ENCODE data around the gene RAB29.

The RAB29 gene

DNA sequence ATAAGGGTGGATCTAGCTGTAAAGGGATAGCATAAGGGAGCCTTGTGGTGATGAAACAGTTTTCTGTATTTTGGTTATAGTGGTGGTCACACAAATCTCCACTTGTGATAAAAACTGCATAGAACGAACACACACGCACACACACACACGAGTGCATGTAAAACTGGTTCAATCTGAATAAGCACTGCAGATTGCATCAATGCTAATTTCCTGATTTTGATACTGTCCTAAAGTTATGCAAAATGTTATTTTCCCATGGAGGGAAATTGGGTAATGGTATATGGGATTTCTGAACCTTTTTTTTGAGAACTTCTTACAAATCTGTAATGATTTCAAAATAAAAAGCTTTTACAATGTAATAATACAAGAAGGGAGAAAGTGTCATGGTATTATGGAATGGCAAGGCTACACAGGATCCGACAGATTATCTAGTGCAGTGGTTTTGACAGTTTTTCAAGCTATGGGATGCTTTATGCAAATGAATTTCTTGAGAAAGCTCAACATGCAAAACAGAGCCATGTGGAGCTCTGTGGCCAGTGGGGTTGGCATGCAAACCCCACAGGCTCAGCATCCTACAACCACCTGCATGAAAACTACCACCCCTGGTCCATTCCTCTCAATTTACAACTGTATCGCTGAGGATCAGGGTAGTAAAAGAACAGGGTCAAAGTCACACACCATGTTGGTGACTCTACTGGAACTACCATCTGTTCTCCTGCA is 18.9 kb upstream of the RAB29 start:
- DNase-seq, result no peak

DNA sequence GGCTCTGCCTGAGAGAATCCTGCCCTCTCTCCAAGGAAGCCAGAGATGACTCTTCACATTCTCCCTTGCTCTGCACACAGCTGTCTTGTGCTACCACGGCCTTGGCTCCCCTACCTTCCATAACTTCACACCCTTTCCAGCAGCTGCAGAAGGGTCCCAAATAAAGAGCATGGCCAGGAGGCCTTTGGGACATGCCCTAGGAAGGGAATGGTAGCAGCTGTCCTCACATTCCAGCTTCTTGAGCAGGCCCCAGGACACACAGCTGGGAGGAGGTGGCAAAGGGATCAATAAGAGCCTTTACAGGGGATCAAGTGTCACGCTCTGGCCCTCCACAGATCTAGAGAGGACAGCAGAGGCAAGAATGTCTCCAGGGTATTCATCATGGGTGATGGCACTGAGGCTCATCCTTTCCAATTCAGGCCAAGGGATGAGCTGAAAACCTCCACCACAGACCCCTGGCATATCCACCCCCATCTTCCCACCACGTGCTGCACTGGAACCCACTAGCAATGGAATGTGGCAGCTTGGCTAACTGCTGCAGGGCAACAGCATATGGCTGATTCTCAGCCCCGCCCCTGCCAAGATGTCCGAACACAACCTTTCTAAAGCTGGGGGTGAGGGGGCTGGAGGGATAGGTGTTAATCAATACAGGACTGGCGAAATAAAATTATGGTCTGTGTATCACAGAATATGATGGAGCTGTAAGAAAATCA is 17.8 kb upstream of the RAB29 start:
- DNase-seq, result no peak

DNA sequence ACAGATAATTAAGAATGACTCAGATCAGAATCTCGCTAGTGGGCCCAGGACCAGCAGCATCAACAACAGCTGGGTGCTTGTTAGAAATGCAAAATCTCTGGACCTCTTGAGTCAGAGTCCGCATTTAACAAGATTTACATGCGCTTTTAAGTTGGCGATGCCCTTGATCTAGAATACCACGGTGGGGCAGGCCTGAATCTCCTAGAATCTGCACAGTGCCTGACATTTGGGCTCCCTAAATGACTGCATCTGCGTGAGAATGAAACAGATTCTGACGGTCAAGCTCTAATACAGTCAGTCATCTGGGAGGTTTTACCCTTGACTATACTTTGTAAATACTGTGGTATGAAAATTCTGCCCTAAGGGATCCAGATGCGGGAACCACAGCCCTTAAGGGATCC is 17.2 kb upstream of the RAB29 start:
- DNase-seq, result no peak

DNA sequence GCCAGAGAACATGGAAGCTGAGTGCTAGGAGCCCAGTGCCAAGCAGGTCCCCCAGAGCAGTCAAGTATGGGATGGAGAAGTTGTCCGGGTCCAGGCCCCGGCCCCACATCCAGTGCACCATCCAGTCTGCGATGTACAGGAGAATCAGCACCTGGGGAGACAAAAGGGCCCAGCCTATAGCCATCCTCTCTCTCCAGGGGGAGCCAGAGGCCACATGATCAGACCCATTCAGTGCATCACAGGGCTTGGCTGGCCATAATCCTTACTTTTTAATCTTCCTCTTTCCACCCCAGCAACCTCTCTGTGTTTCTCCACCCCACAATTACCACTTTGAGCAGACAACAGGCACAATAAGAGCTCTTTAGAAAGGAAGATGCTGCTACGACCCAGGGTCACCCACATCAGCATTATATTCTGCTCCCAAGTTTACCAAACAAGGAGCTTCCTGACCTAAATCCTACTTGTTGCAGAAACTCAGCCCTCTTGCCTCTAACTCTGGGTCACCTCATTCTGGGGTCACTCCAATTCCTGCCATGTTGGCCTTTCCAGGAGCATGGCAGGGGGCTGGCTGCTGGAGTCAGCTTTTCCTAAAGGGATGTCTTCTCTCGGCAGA is 16.4 kb upstream of the RAB29 start:
- DNase-seq, result peak; percentile 51

DNA sequence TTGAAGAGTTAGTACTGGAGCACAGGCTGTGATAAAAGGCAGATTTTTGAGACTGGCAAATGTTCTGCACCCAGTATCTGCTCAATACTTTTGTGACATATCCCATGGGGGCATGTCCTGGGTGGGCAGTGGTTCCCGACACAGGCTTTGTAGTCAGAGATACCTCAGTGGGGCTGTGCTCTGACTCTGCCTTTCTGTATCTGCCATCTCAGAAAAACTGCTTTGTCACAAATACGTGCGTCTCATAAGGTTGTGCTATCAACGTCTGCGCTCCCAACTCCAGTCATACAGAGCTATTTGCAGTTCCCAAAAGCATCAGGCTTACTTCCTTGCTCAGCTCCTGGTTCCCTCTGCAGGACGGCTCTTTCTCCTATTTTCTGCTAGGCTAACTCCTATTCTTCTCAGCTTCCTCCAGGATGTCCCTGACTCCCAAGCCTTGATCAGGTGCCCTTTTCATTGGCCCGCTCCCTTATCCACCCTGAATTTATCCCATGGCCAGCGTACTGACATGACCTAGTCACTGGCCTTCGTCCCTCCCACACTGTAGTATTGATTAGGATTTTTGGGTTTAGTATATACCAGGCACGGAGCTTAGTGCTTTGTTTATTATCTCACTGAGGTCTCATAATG is 12.1 kb upstream of the RAB29 start:
- no peak for DNase-seq

DNA sequence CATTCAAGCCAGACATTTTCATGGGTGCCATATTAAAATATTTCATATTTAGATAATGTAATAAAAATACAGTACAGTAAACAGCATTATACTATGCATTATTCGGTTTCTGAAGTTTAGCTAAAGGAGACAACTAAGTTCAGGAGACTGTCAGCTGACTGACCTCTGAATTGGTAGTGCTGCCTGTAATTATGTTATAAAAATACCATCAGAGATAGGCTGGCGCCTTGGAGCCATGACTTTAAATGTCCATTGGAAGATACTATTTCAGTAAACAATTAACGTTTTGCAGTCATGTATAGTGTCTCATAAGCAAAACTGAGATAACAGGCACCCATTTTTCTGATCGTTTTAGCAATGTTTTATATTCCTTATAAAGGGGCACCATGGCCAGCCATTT is 11.3 kb upstream of the RAB29 start:
- no peak for DNase-seq

DNA sequence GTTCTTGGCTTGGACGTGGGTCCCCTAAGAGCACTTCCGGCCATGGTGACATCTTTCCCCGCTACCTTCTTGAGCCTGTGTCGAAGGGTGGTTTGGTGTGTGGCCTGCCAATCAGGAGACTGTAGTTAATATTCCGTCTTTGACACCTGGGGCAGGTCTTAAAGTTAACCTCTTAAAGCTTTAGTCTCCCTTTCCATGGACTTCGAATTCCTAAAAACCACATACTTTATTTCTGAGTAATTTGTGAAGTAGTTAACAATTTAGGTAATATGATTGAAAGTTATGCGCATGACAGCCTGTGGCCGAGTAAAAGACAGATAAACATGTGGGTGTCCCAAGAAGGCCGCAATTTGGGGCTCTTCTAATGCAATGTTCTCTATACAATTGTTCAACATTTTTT is 10.2 kb upstream of the RAB29 start:
- DNase-seq, result no peak

DNA sequence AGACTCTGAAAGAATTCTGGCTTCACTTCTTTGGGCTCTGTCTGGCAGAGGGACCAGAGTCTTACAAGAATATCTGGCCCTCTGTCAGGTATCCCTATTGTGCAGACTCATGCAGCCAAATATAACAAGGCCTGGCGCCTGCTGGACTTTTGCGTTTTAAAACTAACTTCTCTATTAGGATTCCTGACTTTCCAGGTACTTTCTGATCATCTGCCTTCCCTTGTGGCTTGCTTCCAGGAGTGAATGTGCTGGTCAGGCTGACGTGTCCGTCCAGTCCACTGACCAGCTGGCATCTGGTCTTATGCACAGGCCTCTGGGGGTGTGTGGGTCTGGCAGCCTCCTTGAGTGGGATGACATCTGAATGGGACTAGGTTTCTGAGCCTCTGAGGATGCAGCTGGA is 8.6 kb upstream of the RAB29 start:
- DNase-seq, result no peak

DNA sequence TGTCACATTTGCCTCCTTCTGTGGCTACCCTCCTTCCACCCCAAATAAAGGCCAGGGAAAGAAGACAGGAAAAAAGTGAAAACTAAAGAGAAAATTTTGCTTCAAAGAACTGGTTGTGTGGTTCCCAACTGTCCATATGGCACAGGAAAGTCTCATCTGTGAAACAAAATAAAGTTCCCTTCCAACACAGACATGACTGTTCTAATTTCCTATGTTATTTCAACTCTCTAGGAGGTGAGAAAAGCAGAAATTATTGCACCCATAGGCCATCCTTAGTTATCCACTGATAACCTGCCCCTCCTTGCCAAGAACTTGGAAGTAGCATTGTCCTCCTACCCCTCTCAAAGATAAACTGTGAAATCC is 8.1 kb upstream of the RAB29 start:
- DNase-seq, result no peak

DNA sequence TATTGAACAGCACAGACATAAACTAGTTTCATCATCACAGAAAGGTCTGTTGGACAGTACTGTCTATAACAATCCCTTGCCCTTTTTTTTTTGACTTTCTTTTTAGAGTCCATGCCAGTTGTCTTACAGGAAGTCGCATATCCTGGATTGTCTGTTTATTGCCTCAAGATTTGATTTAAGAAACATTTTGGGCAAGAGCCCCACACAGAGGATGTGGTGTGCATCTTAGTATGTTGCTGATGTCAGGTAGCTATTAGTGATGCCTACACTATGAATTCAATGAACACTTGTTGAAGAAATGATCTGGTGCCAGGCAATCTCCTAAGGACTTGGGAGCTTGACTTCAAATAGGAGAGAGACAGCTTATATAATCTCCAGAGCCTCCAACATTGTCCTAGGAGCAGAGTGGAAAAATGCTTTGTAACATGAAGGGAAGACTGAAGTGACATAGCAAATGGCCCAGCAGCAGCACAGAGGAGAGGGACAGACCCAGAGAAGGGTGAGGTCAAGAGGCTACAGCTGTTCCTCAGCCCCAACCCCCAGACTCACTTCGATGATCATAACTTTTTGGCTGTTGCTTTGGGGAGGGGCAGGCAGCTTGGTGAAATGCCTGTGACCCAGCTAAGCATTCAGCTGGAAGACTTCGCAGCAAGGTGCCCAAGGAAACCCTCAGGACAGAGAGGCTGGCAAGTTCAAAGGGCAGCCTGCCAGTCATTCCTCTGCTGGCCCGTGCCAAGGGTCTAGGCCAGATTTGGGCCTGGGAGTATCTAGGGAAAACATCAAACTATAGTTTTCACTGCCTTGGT is 7.5 kb upstream of the RAB29 start:
- no peak for DNase-seq

DNA sequence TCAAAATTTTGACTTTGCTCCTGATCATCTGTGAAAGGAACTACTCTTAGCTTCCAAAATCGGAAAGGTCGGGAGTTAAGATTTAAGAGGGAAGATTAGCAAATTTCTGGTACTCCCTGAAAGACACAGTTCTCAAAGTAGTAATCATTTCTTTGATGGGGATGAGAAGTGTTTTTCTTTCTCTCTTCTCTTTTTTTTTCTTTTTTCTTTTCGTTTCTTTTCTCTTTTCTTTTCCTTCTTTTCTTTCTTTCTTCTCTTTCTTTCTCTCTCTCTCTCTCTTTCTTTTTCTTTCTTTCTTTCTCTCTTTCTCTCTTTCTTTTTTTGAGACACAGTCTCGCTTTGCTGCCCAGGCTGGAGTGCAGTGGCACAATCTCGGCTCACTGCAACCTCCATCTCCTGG is 5.1 kb upstream of the RAB29 start:
- DNase-seq, result no peak

DNA sequence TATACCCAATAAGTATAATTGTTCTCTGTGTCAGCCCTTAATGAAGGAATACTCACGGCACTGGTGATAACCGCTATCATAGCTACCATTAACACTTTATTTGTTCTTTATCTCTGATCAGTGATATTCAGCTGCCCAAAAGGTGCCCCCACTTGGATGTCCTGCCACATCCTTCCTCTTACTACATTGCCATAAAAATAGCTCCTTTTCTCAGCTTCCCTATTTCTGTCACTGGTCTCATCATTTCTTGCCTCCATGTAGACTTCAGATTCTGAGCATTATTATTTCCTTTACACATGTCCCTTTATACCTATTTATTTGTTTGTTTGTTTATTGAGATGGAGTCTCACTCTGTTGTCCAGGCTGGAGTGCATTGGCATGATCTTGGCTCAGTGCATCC is 2.7 kb upstream of the RAB29 start:
- DNase-seq, result no peak

DNA sequence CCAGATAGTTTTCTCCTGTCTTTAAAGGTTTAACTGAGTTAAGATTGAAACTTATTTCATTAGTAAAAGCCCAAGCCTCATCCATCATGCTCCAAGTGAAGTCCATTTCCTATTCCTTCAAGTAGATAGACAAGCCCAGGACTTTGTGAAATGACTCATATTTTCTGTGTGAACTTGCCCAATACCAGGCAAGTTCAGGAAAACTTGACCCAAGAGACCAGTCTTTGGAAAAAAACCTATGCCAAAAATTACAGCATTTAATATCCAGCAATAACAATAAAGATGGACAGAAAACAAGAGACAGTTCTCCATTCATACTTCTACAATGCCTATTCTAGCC is 405 bp upstream of the RAB29 start:
- no peak for DNase-seq

DNA sequence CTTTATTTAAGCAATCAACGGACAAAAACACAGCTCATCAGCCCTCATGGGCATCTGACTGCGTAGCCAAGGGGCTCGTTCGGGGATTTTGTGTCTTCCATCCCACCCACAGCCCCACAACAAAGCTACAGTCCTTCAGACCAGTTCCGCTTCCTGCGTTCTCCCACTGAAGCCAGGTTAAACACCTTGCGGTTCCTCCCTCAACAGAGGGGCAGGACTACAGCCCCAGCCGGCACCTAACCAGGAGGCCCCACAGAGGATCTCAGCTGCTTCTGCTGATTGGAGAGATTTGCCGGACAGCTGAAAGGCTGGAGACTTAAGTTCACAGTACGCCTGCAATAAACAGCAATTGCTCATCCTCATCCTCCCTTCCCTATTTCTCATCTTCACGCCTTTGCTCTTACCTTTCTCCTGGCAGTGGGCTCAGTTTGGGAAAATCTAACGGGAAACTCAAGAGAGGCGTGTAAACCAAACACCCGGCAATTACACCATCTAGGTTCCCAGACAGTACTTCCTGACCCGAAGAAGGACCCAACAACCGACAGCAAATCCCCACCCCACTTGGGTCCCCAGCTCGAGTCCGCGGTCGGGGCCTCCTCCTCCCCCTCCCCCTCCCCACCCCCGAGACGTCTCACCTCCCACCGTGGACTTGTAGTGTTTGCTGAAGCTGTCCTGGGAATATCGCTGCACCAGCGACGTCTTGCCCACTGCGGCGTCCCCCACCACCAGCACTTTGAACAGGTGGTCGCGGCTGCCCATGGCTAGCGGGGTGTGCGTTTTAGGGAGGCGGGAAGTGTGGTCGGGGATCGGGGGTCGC is 876 bp downstream of the RAB29 start:
- DNase-seq, result peak; percentile 46

DNA sequence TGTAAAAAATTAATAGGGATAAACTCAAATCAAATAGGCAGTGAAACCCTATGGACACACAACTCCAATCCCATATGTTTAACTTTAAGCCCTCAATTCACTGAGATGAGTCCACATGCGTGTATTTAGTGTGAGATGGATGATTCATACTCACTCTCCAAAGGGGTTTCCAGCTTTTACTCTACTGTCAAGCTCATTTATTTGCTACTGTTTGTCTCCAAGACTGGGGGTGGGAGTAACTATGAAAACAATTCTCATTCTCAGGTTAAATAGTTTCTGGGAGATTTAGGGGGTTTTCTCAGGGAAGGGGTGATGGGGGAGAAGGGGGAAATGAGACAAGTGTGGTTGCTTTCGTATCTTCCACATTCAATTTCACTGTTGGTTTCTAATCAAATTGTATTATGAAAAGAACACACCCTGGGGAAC is 2.7 kb downstream of the RAB29 start:
- DNase-seq, result no peak

DNA sequence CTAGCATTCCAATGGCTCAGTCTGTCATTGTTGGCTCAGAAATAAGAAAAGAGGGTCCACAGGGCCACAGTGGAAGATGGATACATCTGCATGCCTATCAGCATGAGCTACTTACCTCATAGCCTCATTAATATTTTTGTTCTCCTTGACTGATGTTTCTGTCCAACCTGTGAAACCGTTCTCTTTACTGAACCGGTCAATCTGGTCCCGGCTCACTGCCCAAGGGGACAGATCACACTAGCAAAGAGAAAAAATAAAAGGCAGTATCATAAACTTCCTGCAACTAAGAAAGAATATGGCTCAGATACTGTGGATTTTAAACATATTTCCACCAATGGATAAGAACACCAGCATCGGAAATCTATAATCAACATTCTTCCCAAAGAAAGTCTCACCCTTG is 4.7 kb downstream of the RAB29 start:
- DNase-seq, result no peak

DNA sequence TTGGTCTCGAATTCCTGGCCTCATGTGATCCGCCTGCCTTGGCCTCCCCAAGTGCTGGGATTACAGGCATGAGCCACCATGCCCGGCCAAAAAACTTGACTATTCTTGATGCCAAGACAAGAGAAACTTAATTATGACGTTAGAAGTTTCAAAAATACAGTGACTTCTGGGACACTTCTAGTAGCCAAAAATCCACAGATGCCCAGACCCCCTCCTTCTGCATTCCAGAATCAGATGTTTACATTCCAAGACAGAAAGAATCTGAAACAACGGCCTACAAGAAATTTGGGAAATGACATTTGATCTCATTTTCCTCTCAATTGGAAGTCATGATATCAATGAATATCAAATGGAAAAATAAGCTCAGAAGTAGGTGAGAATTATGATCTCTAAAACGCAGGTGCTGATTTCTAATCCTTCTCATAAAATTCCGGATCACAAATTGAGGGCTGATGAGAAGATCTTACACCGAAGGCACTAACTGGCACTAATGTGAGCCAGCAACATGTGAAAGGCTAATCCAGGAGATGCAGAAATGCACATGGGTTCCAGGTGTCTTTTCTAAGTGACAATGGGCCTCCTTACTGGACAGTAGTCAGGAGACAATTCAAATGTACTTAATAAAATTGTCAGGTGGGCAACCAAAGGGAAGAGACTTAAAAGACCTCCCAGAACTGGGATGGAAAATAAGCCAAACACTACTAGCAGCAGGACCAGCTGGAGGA is 5.5 kb downstream of the RAB29 start:
- no peak for DNase-seq

DNA sequence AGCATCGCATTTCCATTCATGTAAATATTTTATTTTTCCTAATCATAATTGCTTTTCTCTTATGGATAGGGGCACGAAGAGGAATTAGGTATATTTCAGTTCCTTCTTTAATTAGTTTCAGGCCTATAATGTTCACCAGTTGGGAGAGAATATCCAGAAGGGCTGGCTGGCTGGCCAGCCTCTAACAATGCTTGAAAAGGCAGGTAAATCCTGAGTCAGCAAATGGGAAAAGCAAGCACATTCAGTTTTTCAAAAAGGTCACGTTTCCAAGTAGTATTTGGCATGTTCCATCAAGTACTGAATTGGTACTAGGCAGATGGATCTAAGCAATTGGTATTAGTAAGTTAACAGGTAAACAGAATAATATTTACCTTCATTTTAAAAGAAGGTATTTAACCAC is 8.0 kb downstream of the RAB29 start:
- DNase-seq, result no peak

DNA sequence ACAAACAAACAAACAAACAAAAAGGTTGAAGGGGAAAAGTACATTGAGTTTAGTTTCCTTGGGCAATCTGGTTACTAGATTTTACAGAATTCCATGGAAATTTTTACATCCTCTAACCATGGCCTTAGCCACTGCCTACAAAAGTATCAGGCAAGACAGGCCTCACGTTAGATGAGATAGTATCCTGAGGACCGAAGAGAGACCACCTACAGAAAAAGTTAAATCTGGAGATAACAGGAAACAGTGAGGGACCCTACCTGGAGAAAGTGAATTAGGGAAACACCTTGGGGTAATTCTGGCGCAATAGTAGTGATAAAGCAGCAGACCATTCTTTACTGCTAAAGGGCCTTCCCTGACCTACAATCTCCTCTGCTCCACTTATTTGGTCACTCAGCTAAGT is 8.7 kb downstream of the RAB29 start:
- no peak for DNase-seq

DNA sequence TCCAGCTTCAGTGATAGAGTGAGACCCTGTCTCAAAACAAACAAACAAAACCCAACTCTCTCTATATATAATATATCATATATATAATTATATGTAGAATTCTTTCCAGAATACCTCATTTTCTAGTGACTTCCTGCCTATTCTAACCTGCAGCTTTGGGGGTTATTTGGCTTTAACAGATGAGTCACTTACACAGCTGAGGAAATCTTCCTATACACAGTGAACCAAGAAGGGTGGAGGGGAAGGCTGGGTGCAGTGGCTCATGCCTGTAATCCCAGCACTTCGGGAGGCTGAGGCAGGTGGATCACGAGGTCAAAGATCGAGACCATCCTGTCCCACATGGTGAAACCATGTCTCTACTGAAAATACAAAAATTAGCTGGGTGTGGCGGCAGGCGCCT is 9.2 kb downstream of the RAB29 start:
- no peak for DNase-seq

DNA sequence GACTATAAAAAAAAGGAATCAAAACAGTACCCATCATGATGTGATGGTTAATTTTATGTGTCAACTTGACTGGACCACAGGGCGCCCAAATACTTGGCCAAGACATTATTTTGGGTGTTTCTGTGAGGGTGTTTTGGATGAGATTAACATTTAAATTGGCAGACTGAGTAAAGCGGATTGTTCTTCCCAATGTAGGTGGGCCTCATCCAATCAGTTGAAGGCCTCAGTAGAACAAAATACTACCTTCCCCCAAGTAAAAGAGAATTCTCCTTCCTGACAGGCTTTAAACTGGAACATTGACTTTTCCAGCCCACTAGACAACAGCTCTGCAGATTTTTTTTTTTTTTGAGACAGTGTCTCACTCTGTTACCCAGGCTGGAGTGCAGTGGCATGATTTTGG is 10.7 kb downstream of the RAB29 start:
- no peak for DNase-seq

DNA sequence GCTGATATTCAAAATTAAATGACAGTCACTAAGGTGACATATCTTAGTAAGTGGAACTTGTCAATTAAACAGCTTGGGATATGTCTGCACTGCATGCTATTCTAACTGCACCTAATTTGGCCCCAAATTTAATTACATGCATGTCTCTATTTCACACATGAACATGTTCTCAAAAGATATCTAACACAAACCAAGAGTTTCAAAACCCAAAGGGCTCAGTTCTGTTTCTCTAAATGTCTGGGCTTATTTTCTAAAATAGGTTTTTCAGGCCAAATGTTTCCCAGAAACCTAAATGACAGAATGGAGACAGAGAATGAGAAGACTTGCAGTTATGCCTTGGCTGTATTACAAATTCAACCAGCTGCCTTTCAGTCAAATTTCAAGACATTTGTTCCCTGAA is 11.3 kb downstream of the RAB29 start:
- DNase-seq, result no peak
